A549 (cell line): ENCODE measurements around the gene ARMH2. TPM values are rescaled to one million over a fixed set of nuclear protein-coding genes. Genes with fewer than 3 reads are reported as not detected.

ENCODE experiments used
- ATAC-seq, 2 experiments: fragments of 200-7000 bp in 1 of 2; fragments of >200 bp in 1 of 2; cut with Nextera tagmentation in 1 of 2; cut with Tn5 transposase in 1 of 2; 3 replicates each; pipeline versions ENCODE4 v1.8.0 to v1.9.1; 2018 to 2020; ENCODE audit warnings: mild to moderate bottlenecking in 1 of 2, moderate library complexity in 1 of 2
- CTCF ChIA-PET: fragments of 300-600 bp; sonication (Branson Sonifier 250); formaldehyde crosslinking; extraction: SDS; loops from one replicate; lab custom pipeline; 2021; ENCODE audit warnings: antibody characterized with exemption, inconsistent platforms; lab: Yijun Ruan, JAX
- POLR2A ChIA-PET: fragments of 350-600 bp; formaldehyde crosslinking; extraction: SDS; loops from one replicate; lab custom pipeline; 2021; ENCODE audit warnings: antibody characterized with exemption, inconsistent platforms; lab: Yijun Ruan, JAX
- DNase-seq, 2 experiments: peaks; one replicate each; pipeline versions ENCODE4 v3.0.0 to v3.0.0-alpha.2; 2011 to 2016; ENCODE audit warnings: low read depth in 1 of 2, low spot score in 1 of 2
- FAIRE-seq: peaks from 2 replicates; lab custom pipeline; 2011; peaks lifted over from hg19 to GRCh38; lab: Jason Lieb, UNC
- H3K27ac ChIP-seq, 2 experiments: fragments of >200 bp; sonication (Bioruptor Twin); formaldehyde crosslinking; 3 replicates each; pipeline ENCODE4 v1.5.1; 2016 to 2017
- H3K4me1 ChIP-seq: fragments of >200 bp; sonication (Bioruptor Twin); formaldehyde crosslinking; 3 replicates; pipeline ENCODE4 v1.6.1; 2016
- H3K4me2 ChIP-seq: fragments of >200 bp; sonication (Bioruptor Twin); formaldehyde crosslinking; 3 replicates; pipeline ENCODE4 v1.6.1; 2016
- H3K4me3 ChIP-seq: fragments of >200 bp; sonication (Bioruptor Twin); formaldehyde crosslinking; 3 replicates; pipeline ENCODE4 v1.5.1; 2016
- H3K9me3 ChIP-seq: fragments of >200 bp; sonication (Bioruptor Twin); formaldehyde crosslinking; 3 replicates; pipeline ENCODE4 v1.6.1; 2016
- BCL3 ChIP-seq: fragments of >200 bp; sonication (Bioruptor Twin); formaldehyde crosslinking; IDR thresholded peaks from 3 replicates; pipeline ENCODE4 v1.6.1; 2016
- BHLHE40 ChIP-seq: IDR thresholded peaks from 2 replicates; pipeline ENCODE4 v1.6.1; 2012; ENCODE audit warnings: low read depth, low read length, inconsistent platforms
- CBX8 ChIP-seq: fragments of 200-600 bp; sonication (generic); IDR thresholded peaks from 2 replicates; pipeline ENCODE4 v1.6.1; 2016
- CEBPB ChIP-seq, 2 experiments: fragments of >200 bp in 1 of 2; sonication (Bioruptor Twin) in 1 of 2; formaldehyde crosslinking in 1 of 2; IDR thresholded peaks; 2 replicates each; pipeline ENCODE4 v1.6.1; 2012 to 2016
- CHD2 ChIP-seq: fragments of 150-350 bp; IDR thresholded peaks from 2 replicates; pipeline ENCODE4 v1.6.1; 2014; ENCODE audit warnings: low read length; ENCODE audit not compliant: partially characterized antibody
- ESRRA ChIP-seq: fragments of 150-350 bp; IDR thresholded peaks from 2 replicates; pipeline ENCODE4 v1.6.1; 2014; ENCODE audit warnings: mild to moderate bottlenecking, low read length, borderline replicate concordance
- FOSB ChIP-seq: fragments of 250-450 bp; sonication (Bioruptor Pico); IDR thresholded peaks from 2 replicates; pipeline ENCODE4 v1.5.0; 2020; ENCODE audit warnings: mild to moderate bottlenecking, moderate library complexity
- HDAC2 ChIP-seq: fragments of 200-600 bp; sonication (generic); IDR thresholded peaks from 2 replicates; pipeline ENCODE4 v1.6.1; 2016
- HEYL ChIP-seq: fragments of 250-450 bp; sonication (Bioruptor Pico); IDR thresholded peaks from 2 replicates; pipeline ENCODE4 v1.8.0; 2021; ENCODE audit warnings: mild to moderate bottlenecking, moderate library complexity
- KDM1A ChIP-seq: fragments of 200-600 bp; sonication (generic); IDR thresholded peaks from 2 replicates; pipeline ENCODE4 v1.6.1; 2016; ENCODE audit warnings: low read depth, mild to moderate bottlenecking
- MAFK ChIP-seq: fragments of 450-650 bp; IDR thresholded peaks from 2 replicates; pipeline ENCODE4 v1.6.1; 2014; ENCODE audit not compliant: partially characterized antibody
- MAZ ChIP-seq: fragments of 150-350 bp; IDR thresholded peaks from 2 replicates; pipeline ENCODE4 v1.6.1; 2014; ENCODE audit warnings: antibody characterized with exemption, low read depth, low read length, borderline replicate concordance
- NFE2L2 ChIP-seq: fragments of 150-350 bp; conservative IDR thresholded peaks from 2 replicates; pipeline ENCODE4 v1.6.1; 2014; ENCODE audit warnings: low read length
- NPAS2 ChIP-seq: fragments of 250-450 bp; sonication (Bioruptor Pico); IDR thresholded peaks from 2 replicates; pipeline ENCODE4 v1.8.0; 2022; ENCODE audit warnings: mild to moderate bottlenecking, moderate library complexity, borderline replicate concordance
- NR3C1 ChIP-seq: fragments of >200 bp; sonication (Bioruptor Twin); formaldehyde crosslinking; IDR thresholded peaks from 3 replicates; pipeline ENCODE4 v1.6.1; 2017
- PBX3 ChIP-seq: IDR thresholded peaks from 2 replicates; pipeline ENCODE4 v1.6.1; 2012
- PHF8 ChIP-seq: fragments of 200-600 bp; sonication (generic); IDR thresholded peaks from 2 replicates; pipeline ENCODE4 v1.6.1; 2016; ENCODE audit warnings: low read depth, mild to moderate bottlenecking, antibody characterized with exemption, moderate library complexity, borderline replicate concordance
- POLR2A ChIP-seq: IDR thresholded peaks from 2 replicates; pipeline ENCODE4 v1.6.1; 2012; ENCODE audit warnings: mild to moderate bottlenecking, low read length
- RARB ChIP-seq: fragments of 250-450 bp; sonication (Bioruptor Pico); IDR thresholded peaks from 2 replicates; pipeline ENCODE4 v1.8.0; 2021; ENCODE audit warnings: mild to moderate bottlenecking, moderate library complexity
- TFCP2L1 ChIP-seq: fragments of 250-450 bp; sonication (Bioruptor Pico); IDR thresholded peaks from 2 replicates; pipeline ENCODE4 v1.5.0; 2021; ENCODE audit warnings: mild to moderate bottlenecking
- TP53 ChIP-seq: fragments of 250-450 bp; sonication (Bioruptor Pico); IDR thresholded peaks from 2 replicates; pipeline ENCODE4 v1.5.0; 2021; ENCODE audit warnings: mild to moderate bottlenecking, moderate library complexity
- WGBS: methylation state at CpG from one replicate; pipeline ENCODE4 v1.1.6; 2017; ENCODE audit errors: missing lambda C conversion rate; 5-methylcytosine and 5-hydroxymethylcytosine counted together
- polyA plus RNA-seq, 4 experiments: library from polyadenylated mRNA; depleted of rRNA in 3 of 4; stranded (reverse); fragments of >200 nt; fragmentation: RNase III in 1 of 4; extraction: RNeasy Plus Mini Kit Qiagen cat#74134 plus additional on column Dnase treatment in 1 of 4; gene quantifications; 2 replicates in 3 of 4; 3 replicates in 1 of 4; pipeline ENCODE4 v1.2.3, GENCODE V29; 2011 to 2017
- TF ChIP-seq, protein P1 (sequence below): fragments of 150-350 bp; IDR thresholded peaks from 2 replicates; pipeline ENCODE4 v1.6.1; 2014; ENCODE audit warnings: low read depth, mild to moderate bottlenecking, low read length
- TF ChIP-seq, protein P2 (sequence below): fragments of >200 bp; sonication (Bioruptor Twin); formaldehyde crosslinking; IDR thresholded peaks from 2 replicates; pipeline ENCODE4 v1.6.1; 2016
- TF ChIP-seq, protein P3 (sequence below): IDR thresholded peaks from 2 replicates; pipeline ENCODE4 v1.6.1; 2012; ENCODE audit warnings: low read depth, borderline replicate concordance

Gene ARMH2
- polyA plus RNA-seq, 2 of the 4 experiments (the other 2 are of a cell fraction), result not detected

DNA sequence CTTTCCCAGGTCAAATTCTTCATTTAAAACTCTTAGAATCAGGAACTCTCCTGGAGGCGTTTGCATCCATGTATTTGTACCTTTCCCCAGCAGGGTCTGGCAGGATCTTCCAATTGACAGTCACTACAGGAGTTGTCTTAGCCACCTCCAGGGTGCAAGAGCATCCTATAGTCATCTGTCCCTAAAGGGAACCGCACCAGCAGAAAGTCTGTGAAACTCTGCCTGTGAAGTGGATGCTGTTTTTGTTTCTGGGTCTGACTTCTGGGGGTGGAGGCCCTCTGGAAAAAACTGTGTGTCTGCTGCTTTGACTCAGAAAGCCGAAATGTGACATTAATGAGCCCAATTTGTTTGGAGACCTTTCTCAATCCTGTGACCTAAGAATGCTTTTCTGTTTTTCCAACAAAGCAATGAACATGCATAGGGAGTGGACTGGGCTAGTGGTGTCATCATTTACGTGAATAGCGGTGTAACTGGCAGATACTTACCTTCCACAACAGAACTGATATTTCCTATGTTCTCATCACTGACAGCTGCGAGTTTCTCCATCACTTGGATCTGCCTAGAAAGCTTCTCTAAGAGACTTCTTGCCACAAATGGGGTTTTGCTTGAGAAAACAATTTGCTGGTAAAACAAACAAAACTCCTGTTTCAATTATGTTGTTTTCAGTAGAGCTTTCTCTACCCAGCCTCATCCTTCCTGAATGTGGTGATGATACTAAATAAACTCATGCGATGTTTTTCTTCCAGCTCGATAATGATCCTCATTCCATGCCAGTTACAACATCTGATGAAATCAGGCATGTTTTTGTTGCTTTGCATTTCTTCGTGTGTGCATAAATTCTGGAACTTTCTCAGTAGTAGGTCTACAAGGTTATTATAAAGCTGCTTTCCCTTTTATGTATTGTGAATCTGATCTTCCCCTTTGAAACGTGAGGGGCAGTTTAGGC is 33.3 kb upstream of the ARMH2 start:
- no peak overlapping the region for H3K4me2 ChIP-seq
- H3K4me3 ChIP-seq, result no peak overlapping the region
- no peaks in the 10 kb centered on the region for H3K9me3 ChIP-seq
- CTCF ChIA-PET, result no interaction called here
- DNase-seq, result no peak
- 55% methylated on average over 10 of the region's 10 CpGs for WGBS
- no peak for ATAC-seq
- TF ChIP-seq NR3C1, result no peak
- no peak for TF ChIP-seq HDAC2
- TF ChIP-seq RARB (CRISPR knock-in tag), result no peak
- TF ChIP-seq PHF8, result no peak
- no peak for TF ChIP-seq TP53
- TF ChIP-seq BCL3, result no peak
- TF ChIP-seq ESRRA, result no peak
- TF ChIP-seq NFE2L2, result no peak
- TF ChIP-seq, protein P1, sequence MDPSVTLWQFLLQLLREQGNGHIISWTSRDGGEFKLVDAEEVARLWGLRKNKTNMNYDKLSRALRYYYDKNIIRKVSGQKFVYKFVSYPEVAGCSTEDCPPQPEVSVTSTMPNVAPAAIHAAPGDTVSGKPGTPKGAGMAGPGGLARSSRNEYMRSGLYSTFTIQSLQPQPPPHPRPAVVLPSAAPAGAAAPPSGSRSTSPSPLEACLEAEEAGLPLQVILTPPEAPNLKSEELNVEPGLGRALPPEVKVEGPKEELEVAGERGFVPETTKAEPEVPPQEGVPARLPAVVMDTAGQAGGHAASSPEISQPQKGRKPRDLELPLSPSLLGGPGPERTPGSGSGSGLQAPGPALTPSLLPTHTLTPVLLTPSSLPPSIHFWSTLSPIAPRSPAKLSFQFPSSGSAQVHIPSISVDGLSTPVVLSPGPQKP, result no peak
- no peak for TF ChIP-seq CBX8
- TF ChIP-seq NPAS2 (CRISPR knock-in tag), result no peak
- no peak for TF ChIP-seq POLR2A
- TF ChIP-seq TFCP2L1 (CRISPR knock-in tag), result no peak
- TF ChIP-seq BHLHE40, result no peak
- TF ChIP-seq, protein P2, sequence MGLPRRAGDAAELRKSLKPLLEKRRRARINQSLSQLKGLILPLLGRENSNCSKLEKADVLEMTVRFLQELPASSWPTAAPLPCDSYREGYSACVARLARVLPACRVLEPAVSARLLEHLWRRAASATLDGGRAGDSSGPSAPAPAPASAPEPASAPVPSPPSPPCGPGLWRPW, result no peak
- no peak for FAIRE-seq
- no peaks in the 10 kb centered on the region; the same call in 2 of the 3 replicates for H3K4me1 ChIP-seq
- no peak overlapping the region for H3K27ac ChIP-seq
- POLR2A ChIA-PET, result no interaction called here

DNA sequence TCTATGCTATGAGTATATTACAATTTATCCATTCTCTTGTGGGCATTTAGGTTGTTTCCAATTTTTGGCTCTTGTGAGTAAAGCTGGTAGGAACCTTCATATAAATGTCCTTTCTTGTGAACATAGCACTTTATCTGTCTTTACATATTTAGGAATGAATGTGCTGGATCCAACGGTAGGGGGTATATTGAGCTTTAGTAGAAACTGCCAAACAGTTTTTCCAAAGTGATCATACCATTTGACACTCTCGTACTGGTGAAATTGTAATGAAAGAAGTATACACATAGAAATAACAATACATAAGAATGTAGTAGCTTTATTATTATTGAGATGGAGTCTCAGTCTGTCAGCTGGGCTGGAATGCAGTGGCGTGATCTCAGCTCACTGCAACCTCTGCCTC is 30.9 kb upstream of the ARMH2 start:
- H3K4me1 ChIP-seq, result no peaks in the 10 kb centered on the region; the same call in 2 of the 3 replicates
- H3K27ac ChIP-seq, result no peak overlapping the region
- no peak overlapping the region for H3K4me2 ChIP-seq
- TF ChIP-seq CHD2, result no peak
- TF ChIP-seq MAZ, result no peak
- no peak for TF ChIP-seq NPAS2 (CRISPR knock-in tag)
- no peak for TF ChIP-seq KDM1A
- no peak for TF ChIP-seq PBX3
- TF ChIP-seq, protein P2, result no peak
- TF ChIP-seq MAFK, result no peak
- no peak for TF ChIP-seq HEYL (CRISPR knock-in tag)
- TF ChIP-seq FOSB (CRISPR knock-in tag), result no peak
- TF ChIP-seq CEBPB (IDR thresholded peaks at IDR 0.05), result no peak
- TF ChIP-seq, protein P3, sequence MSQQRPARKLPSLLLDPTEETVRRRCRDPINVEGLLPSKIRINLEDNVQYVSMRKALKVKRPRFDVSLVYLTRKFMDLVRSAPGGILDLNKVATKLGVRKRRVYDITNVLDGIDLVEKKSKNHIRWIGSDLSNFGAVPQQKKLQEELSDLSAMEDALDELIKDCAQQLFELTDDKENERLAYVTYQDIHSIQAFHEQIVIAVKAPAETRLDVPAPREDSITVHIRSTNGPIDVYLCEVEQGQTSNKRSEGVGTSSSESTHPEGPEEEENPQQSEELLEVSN, result no peak
- TF ChIP-seq, all 56 proteins: peak for 0
- WGBS, result 66% methylated on average over 3 of the region's 3 CpGs
- no peaks in the 10 kb centered on the region for H3K9me3 ChIP-seq
- DNase-seq (no peak), ATAC-seq (no peak), FAIRE-seq (no peak)
- ChIA-PET POLR2A (no interaction called here), CTCF (interaction anchor here (1.0 kb wide), 1 partner anchor 9 kb away, joined by 3 read pairs; no protein-coding TSS in a partner anchor)
- no peak overlapping the region for H3K4me3 ChIP-seq
